HTERT RPE-1 (cell line): ENCODE measurements around the gene SH3BP5L.
"Not testable (repeated sequence)": the region's sequence is repeated elsewhere in the genome, so short reads cannot be mapped to it uniquely, and the experiment has no call there.

Experiments used
- in situ Hi-C: fragments of 300-500 bp; cut with MboI; formaldehyde crosslinking; loops from 4 replicates; pipeline ENCODE4 v1.14.3; 2020; ENCODE audit warnings: low sequenced_read_pairs

SH3BP5L gene

DNA sequence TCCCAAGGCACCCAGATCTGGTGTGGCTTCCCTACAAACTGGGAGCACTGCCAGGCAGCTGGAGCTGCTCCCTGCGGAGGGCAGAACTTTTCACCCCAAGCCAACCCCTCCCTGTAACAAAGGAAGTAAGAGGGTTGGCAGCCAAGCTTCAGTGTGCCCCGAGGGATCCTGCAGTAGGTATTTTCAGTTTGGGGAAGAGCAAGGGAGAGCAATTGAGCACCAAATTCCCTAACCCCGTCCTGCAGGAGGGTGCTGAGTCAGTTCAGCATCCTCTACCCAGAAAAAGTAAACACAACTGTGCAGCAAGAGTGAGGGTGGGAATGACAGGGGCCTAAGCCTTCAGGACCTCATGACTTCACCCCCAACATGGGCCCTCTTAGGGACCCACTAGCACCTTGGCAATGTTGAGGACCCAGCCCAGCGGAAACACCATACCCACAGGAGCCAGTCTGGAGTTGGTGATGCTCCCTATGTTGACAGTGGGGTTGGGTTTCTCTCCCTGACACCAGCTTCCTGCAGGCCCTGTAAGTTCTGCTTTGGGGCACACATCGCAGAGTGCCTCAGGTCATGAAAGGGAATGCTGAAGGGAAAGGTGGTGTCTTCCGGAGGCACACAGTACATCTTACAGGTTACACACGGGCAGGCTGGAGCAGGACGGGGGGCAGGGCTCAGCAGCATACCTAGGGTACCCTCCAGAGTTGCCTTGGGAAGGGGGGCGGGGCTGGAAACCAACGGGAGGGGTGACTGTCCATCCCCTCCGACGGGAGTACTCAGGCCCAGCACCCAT lies 14.8 kb downstream of the SH3BP5L start:
- in situ Hi-C loops = no loop called here

DNA sequence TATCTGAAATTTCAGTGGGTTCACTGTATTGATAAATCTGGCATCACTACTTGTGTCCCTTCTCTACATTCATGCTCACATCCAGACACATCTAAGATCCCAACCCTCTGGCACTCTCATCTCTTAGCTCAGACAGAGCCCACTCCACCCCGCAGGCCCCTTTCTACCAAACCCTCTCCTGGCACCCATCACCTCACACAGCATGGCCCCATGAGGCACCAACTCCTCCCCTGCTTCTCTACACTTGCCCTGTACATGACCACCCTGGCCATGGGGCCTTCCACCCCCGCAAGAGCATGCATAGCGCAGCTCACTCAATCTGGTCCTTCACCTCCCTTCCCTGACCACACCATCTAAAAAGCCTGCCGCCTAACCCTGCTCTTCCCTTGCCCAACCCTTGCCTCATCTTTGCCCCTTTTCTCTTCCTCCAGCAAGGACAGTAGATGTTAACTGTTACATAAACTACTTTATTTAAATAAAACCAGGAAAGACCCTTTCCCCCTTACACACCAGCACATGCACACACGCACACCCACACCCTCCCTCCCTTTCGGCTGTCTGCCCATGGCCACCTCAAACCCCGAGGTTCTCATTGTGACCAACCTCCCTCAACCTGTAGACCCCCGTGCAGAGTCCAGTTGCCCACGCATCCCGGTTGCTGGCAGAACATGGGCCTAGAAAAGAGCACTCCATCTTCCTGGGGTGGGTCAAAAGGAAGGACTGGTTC lies 15.6 kb downstream of the SH3BP5L start:
- in situ Hi-C loops = no loop called here

DNA sequence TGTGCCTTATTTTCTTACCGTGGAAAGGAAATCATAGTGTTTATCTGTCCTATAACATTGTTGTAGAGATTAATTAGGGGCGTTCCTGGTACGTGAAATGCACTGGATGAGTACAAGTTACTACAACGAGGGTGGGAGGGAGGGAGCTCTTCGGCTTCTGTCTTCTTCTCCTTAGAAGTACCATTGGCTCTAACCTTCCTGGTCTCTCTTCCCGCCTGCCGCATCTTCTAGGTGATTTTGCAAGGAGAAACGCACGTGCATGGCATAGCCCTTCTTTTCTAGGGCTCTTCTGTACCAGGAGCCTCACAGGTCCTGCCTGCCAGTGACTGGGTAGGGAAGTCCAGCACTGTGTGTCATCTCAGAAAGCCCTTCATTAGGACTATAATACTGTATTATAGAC lies 16.8 kb downstream of the SH3BP5L start:
- in situ Hi-C loops = no loop called here

DNA sequence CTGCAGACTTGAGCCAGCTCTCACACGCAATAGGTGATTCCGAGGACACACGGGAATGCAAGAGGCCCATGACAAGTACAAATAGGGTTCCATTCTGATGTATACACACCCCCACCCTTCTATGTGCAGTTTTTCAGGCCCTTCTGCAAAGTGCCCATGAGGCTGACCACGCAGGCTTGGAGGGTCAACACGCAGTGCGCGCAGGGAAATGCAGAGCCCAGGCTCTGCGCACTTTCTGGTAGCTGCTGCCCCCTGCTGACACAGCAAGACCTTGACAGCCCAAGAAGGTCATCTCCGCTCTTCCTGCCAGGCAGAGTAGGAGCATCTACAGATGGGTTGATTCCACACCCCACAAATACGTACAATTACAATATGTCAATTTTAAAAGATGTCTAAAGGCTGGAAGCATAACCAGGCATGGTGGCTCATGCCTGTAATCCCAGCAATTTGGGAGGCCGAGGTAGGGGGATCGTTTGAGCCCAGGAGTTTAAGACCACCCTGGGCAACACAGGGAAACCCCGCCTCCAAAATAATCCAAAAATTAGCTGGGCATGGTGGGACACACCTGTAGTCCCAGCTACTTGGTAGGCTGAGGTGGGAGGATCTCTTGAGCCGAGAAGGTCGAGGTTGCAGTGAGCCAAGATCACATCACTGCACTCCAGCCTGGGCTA lies 18.5 kb downstream of the SH3BP5L start:
- in situ Hi-C loops = no loop called here

DNA sequence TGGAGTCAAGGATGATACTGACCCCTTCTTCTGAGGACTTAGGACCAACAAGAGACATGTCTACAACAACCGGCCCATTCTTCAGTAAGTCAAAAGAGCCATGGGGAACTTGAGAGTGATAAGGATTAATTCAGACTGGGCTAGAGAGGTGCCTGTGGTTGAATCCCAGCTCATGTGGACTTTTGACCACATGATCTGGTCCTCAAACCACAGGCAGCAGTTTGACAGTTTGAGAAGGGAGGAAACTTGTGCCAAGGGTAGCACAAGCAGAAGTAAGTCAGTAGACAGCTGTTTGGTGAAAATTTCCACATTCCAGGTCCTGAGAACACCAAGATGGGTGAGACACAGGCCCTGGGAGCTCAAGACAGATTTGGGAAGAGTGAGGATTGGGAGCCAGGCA lies 19.8 kb downstream of the SH3BP5L start:
- in situ Hi-C loops = no loop called here

DNA sequence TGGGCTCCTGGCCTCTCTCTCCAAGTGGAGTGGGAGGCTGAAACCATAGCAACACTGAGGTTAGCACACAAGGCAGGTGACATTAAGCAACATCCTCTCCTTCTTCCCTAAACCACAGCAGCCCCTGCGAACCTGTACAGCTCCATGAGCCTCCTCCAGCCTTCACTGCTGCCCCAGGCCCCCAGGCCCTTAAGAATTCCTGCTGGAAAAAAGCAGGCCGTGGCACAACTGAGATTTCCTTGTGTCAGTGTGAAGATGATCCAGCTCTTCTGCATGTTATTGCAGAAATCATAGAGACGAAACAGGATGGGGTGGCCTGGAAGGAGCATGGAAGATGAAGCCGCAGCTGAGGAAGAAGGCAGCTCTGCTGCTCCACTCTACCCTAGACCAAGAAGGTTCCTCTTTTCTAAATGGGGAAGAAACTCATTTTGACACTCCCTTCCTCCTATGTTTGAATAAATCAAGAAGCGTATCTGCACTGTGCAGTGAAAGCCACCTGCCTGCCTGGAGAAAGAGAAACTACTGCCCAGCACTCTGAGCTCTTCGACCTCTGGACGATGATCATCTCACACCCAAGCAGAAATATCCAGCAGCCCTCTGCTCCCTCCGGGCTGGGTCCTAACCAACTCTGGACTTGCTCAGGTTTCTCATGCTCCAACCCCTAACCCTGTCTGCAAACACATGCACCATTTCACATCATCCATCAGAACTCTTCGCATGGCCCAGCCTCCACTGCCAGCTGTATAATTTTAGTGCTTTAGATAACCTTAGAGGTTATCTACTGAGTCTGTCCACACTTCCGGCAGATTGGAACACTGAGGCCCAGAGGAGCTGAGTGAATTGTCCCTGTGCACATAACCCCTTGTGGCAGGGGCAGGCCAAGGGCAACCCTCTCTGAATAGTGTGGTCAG lies 20.7 kb downstream of the SH3BP5L start:
- in situ Hi-C loops = no loop called here

GRCh38 chr1:248803501-248803900 lies 22.2 kb downstream of the SH3BP5L start:
- in situ Hi-C loops = not testable (repeated sequence)

- in situ Hi-C loops = no loop called here
These were observed 23.3 kb downstream of the SH3BP5L start for GRCh38 chr1:248802454-248802853.

DNA sequence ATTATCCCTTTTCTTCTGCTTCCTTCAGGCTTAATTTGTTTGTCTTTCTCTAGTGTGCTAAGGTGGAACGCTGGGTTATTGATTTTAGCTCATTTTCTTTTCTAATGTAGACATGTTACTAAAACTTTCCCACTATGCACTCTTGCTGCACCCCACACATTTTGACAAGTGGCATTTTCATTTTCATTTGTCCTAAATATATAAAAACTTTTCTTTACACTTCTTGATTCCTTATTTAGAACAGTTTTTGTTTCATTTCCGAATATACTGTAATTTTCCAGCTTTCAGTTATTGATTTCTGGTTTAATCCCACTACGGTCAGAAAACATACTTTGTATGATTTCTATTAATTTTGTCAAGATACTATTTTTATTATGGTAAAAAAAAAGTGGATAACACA lies 25.3 kb downstream of the SH3BP5L start:
- in situ Hi-C loops = no loop called here

GRCh38 chr1:248798791-248799190 lies 26.9 kb downstream of the SH3BP5L start:
- in situ Hi-C loops = no loop called here

DNA sequence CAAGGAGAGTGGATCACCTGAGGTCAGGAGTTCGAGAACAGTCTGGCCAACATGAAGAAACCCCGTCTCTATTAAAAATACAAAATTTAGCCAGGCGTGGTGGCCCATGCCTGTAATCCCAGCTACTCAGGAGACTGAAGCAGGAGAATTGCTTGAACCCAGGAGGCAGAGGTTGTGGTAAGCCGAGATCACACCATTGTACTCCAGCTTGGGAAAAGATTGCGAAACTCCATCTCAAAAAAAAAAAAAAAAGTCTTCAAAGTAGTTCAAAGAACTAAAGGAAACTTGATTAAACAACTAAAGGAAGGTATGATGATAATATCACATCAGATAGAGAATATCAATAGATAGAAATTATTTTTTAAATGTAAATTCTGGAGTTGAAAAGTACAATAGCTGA lies 31.1 kb downstream of the SH3BP5L start:
- in situ Hi-C loops = not testable (repeated sequence)

GRCh38 chr1:248793592-248793991 lies 32.1 kb downstream of the SH3BP5L start:
- in situ Hi-C loops = no loop called here

GRCh38 chr1:248792342-248792741 lies 33.4 kb downstream of the SH3BP5L start:
- in situ Hi-C loops = no loop called here

- in situ Hi-C loops = no loop called here
These were observed 34.7 kb downstream of the SH3BP5L start for GRCh38 chr1:248791010-248791409.

- in situ Hi-C loops = no loop called here
These were observed 35.3 kb downstream of the SH3BP5L start for GRCh38 chr1:248790456-248790855.

DNA sequence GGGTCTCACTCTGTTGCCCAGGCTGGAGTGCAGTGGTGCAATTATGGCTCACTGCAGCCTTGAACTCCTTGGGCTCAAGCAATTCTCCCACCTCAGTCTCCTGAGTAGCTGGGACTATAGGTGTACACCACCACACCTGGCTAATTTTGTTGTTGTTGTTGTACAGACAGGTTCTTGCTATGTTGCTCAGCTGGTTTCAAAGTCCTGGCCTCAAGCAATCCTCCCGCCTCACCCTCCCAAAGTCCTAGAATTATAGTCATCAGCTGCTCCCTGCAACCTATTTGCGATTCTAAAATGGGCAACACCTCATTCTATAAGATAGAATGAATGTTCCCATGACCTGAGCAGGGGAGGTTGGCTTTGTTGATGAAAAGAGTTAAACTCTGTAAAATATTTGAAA lies 36.4 kb downstream of the SH3BP5L start:
- in situ Hi-C loops = not testable (repeated sequence)

DNA sequence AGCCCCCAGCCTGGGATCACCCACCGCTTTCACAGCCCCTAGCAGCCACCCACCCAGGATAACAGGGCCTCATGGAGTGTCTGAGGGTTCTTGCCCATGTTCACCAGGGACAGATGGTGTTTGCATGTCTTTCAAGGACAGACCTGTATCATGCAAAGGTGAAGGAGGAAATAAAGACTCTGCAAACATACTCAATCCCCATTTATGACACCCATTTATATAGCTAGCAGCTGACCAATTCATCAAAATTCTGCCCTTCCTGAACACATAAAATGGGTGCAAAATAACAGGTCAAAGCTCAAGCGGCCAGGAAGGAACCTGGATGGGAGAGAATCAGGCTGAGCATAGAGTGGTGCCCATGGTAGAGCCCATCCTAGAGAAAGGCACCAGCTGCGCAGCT lies 37.4 kb downstream of the SH3BP5L start:
- in situ Hi-C loops = no loop called here

DNA sequence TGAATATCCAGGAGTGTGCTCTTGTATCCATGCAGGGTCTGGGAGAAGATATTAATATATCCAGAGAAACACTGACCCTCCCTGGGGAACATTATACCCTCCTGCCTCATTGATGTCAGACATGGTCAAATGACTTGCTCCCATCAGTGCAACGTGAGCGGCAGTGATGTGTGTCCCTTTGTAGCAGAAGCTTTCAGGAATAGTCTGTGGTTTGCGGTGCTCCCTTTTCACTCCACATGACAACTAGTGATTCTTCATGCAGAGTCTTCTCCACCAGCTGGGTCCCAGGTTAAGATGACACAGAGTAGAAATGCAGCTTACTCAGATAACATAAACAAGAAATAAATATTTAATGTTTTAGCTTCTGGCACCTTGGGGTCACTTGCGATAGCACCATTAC lies 38.3 kb downstream of the SH3BP5L start:
- in situ Hi-C loops = no loop called here

- in situ Hi-C loops = no loop called here
These were observed 39.6 kb downstream of the SH3BP5L start for GRCh38 chr1:248786156-248786555.

DNA sequence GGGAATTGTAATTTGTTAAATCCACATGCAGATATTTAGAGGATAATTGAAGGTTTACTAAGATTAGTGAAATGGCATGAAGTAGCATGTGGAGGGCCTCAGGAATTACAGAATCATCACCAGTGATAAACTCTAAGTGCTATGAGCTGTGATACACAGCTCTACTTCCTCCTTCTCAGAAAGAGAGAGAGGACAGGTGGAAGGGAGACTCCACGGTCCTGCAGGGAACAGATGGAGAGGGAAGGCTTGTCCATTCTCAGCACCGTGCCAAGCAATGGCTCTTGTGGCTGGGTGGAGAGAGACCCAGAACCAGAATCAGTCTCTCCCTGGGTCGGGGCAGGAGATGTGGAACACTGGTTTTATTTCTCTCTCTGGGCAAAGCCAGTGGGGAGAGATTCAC lies 42.3 kb downstream of the SH3BP5L start:
- in situ Hi-C loops = no loop called here
